ENCODE measurements around the gene AP5S1. TPM values are rescaled to one million over a fixed set of nuclear protein-coding genes. Genes with fewer than 3 reads are reported as not detected.

Gene AP5S1
- total and polyA plus RNA-seq, 2 of the 13 experiments (the other 11 are each of a cell fraction or from before 2014, with no cell fraction given), result 7.9 to 23.2 TPM

GRCh38 chr20:3795511-3796468 lies 24.6 kb upstream of the AP5S1 start, which contains the start of gene CDC25B (continued):
- TF ChIP-seq ZNF646 (CRISPR knock-in tag; IDR thresholded peaks at IDR 0.05), result no peak
- TF ChIP-seq MAZ (IDR thresholded peaks at IDR 0.05; ENCODE audit: borderline replicate concordance, low read depth, low read length), result peak; percentile 75; the same call in 1 of the 2 replicates
- peak; percentile 48; the same call in 1 of the 2 replicates for TF ChIP-seq MAZ (CRISPR knock-in tag; IDR thresholded peaks at IDR 0.05; ENCODE audit: low read depth)
- TF ChIP-seq NFAT5 (CRISPR knock-in tag; IDR thresholded peaks at IDR 0.05), result no peak
- TF ChIP-seq ZNF326 (CRISPR knock-in tag; IDR thresholded peaks at IDR 0.05; ENCODE audit: borderline replicate concordance), result no peak
- no peak; the same call in 1 of the 2 replicates for TF ChIP-seq ELF4 (CRISPR knock-in tag; IDR thresholded peaks at IDR 0.05; ENCODE audit: borderline replicate concordance)
- TF ChIP-seq KLF16 (CRISPR knock-in tag; IDR thresholded peaks at IDR 0.05), result peak in 1 of 2 experiments; percentile 54; a peak in 1 of 4 replicates
- peak; percentile 95 for TF ChIP-seq ELF3 (CRISPR knock-in tag; IDR thresholded peaks at IDR 0.05)
- peak; percentile 71; the same call in 1 of the 2 replicates for TF ChIP-seq HINFP (CRISPR knock-in tag; IDR thresholded peaks at IDR 0.05; ENCODE audit: low read depth)
- peak; percentile 79 for TF ChIP-seq PHF8 (CRISPR knock-in tag; IDR thresholded peaks at IDR 0.05)

Data from HepG2 (cell line).